ENCODE results near the gene INPP5E.

DNA sequence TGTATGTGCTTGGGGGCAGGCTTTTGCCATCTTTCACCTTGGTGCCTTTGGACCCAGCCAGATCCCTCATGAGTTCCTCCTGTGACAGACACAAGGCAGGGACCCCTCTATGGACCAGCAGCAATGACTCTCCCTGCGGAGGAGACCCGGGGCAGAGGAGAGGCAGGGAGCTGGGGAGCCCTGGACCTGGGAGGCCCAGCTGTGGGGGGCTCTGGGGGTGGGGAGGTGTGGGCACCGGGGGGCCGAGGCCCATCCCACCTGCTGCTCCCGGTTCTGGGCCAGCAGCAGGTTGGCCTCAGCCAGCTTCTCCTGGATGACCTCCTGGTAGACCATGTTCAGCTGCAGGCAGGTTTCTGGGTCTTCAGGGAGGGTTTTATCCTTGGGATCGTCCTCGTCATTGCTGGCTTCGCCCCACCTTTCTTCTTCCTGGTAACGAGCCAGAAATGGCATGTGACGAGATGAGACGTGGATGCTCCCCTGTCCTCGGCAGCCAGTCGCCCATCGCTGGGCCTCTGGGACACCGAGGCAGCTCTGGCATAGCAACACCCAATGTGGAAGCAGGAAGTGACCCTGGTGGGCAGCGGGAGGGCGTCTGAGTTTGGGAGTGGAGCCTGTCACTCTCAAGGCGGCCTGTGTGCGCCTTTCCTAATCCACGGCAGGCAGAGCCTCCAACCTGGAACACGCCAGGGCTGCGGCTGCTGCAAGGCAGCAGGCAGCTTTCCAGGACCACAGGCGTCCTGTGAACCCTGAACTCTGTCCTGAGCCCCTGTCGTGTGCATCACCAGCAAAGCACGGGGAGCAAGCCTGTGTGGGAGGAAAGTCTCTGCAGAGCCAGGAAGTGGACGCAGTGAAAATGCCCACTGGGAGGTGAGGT, 44.1 kb downstream of the INPP5E start:
- TF ChIP-seq, protein P1, sequence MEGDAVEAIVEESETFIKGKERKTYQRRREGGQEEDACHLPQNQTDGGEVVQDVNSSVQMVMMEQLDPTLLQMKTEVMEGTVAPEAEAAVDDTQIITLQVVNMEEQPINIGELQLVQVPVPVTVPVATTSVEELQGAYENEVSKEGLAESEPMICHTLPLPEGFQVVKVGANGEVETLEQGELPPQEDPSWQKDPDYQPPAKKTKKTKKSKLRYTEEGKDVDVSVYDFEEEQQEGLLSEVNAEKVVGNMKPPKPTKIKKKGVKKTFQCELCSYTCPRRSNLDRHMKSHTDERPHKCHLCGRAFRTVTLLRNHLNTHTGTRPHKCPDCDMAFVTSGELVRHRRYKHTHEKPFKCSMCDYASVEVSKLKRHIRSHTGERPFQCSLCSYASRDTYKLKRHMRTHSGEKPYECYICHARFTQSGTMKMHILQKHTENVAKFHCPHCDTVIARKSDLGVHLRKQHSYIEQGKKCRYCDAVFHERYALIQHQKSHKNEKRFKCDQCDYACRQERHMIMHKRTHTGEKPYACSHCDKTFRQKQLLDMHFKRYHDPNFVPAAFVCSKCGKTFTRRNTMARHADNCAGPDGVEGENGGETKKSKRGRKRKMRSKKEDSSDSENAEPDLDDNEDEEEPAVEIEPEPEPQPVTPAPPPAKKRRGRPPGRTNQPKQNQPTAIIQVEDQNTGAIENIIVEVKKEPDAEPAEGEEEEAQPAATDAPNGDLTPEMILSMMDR (conservative IDR thresholded peaks at IDR 0.05; ENCODE audit: low read length): no peak
- TF ChIP-seq EZH2phosphoT487 (IDR thresholded peaks at IDR 0.05; ENCODE audit: borderline replicate concordance): no peak
